HPDE6-E6E7 (cell line): Measurements from ENCODE around the gene COL25A1.

Experiments used
- DNase-seq: peaks from one replicate; pipeline ENCODE4 v3.0.0; 2011; ENCODE audit warnings: missing footprints; ENCODE audit errors: extremely low spot score

COL25A1 gene

GRCh38 chr4:108868606-108869227, 433.7 kb downstream of the COL25A1 start:
- DNase-seq, result no peak

GRCh38 chr4:108867476-108867875, 435.0 kb downstream of the COL25A1 start:
- no peak for DNase-seq

- no peak for DNase-seq
Observed at GRCh38 chr4:108861334-108861733, 441.1 kb downstream of the COL25A1 start.

GRCh38 chr4:108854786-108855185, 447.7 kb downstream of the COL25A1 start:
- no peak for DNase-seq

- DNase-seq, result no peak
Observed at GRCh38 chr4:108852691-108853090, 449.8 kb downstream of the COL25A1 start.

- DNase-seq, result no peak
Observed at GRCh38 chr4:108851366-108851765, 451.1 kb downstream of the COL25A1 start.

GRCh38 chr4:108850219-108850649, 452.2 kb downstream of the COL25A1 start:
- DNase-seq, result no peak

- DNase-seq, result peak; percentile 14
Observed at GRCh38 chr4:108849611-108850168, 452.8 kb downstream of the COL25A1 start.

- DNase-seq, result no peak
Observed at GRCh38 chr4:108846568-108846967, 455.9 kb downstream of the COL25A1 start.

GRCh38 chr4:108840426-108840975, 462.0 kb downstream of the COL25A1 start:
- no peak for DNase-seq

- no peak for DNase-seq
Observed at GRCh38 chr4:108839333-108839732, 463.1 kb downstream of the COL25A1 start.

GRCh38 chr4:108838451-108838850, 464.0 kb downstream of the COL25A1 start:
- no peak for DNase-seq

- DNase-seq, result peak; percentile 15
Observed at GRCh38 chr4:108834835-108835384, 467.5 kb downstream of the COL25A1 start.

GRCh38 chr4:108834166-108834834, 468.2 kb downstream of the COL25A1 start:
- DNase-seq, result peak; percentile 66

- DNase-seq, result no peak
Observed at GRCh38 chr4:108833046-108833445, 469.4 kb downstream of the COL25A1 start.

GRCh38 chr4:108831886-108832285, 470.6 kb downstream of the COL25A1 start:
- no peak for DNase-seq

GRCh38 chr4:108831291-108831690, 471.2 kb downstream of the COL25A1 start:
- no peak for DNase-seq

GRCh38 chr4:108830509-108831244, 471.8 kb downstream of the COL25A1 start:
- no peak for DNase-seq

GRCh38 chr4:108829966-108830492, 472.4 kb downstream of the COL25A1 start:
- no peak for DNase-seq

GRCh38 chr4:108828620-108829019, 473.8 kb downstream of the COL25A1 start:
- DNase-seq, result no peak

- no peak for DNase-seq
Observed at GRCh38 chr4:108825737-108826136, 476.7 kb downstream of the COL25A1 start.
